Raji (cell line): ENCODE measurements around the gene RNASE3.

ENCODE experiments used
- POLR2A ChIP-seq: IDR thresholded peaks from 2 replicates; pipeline ENCODE4 v1.6.1; 2011; ENCODE audit warnings: low read depth, low read length, control low read depth; ENCODE audit not compliant: insufficient read depth

Gene RNASE3

GRCh38 chr14:20905676-20906075 lies 14.5 kb downstream of the RNASE3 start:
- no peak for TF ChIP-seq POLR2A

- TF ChIP-seq POLR2A: no peak
Measured at GRCh38 chr14:20907214-20907613, 16.0 kb downstream of the RNASE3 start.

- no peak for TF ChIP-seq POLR2A
Measured at GRCh38 chr14:20934148-20934762, 43.1 kb downstream of the RNASE3 start.

GRCh38 chr14:20935303-20935984 lies 44.3 kb downstream of the RNASE3 start:
- no peak for TF ChIP-seq POLR2A
